Astrocyte (in vitro differentiated cells and primary cell): Measurements from ENCODE around the gene VASP.

Experiments used
- EZH2 ChIP-seq: IDR thresholded peaks from 2 replicates; pipeline ENCODE4 v1.6.1; 2012; ENCODE audit warnings: mild to moderate bottlenecking, low read length, inconsistent platforms; ENCODE audit not compliant: insufficient read depth
- TF ChIP-seq, protein P1 (sequence below): IDR thresholded peaks from 2 replicates; pipeline ENCODE4 v1.5.1; 2011; ENCODE audit warnings: low read depth, mild to moderate bottlenecking, inconsistent platforms, low read length, moderate library complexity; ENCODE audit not compliant: insufficient read depth

- TF ChIP-seq, protein P1, sequence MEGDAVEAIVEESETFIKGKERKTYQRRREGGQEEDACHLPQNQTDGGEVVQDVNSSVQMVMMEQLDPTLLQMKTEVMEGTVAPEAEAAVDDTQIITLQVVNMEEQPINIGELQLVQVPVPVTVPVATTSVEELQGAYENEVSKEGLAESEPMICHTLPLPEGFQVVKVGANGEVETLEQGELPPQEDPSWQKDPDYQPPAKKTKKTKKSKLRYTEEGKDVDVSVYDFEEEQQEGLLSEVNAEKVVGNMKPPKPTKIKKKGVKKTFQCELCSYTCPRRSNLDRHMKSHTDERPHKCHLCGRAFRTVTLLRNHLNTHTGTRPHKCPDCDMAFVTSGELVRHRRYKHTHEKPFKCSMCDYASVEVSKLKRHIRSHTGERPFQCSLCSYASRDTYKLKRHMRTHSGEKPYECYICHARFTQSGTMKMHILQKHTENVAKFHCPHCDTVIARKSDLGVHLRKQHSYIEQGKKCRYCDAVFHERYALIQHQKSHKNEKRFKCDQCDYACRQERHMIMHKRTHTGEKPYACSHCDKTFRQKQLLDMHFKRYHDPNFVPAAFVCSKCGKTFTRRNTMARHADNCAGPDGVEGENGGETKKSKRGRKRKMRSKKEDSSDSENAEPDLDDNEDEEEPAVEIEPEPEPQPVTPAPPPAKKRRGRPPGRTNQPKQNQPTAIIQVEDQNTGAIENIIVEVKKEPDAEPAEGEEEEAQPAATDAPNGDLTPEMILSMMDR = no peak
- TF ChIP-seq EZH2 = no peak
Observed at GRCh38 chr19:45524575-45525129, 17.4 kb downstream of the VASP start.
